ENCODE results near the gene KCNC1.
A peak's percentile ranks its signal among the peaks of the same experiment; 100 is the strongest.

KCNC1 gene

DNA sequence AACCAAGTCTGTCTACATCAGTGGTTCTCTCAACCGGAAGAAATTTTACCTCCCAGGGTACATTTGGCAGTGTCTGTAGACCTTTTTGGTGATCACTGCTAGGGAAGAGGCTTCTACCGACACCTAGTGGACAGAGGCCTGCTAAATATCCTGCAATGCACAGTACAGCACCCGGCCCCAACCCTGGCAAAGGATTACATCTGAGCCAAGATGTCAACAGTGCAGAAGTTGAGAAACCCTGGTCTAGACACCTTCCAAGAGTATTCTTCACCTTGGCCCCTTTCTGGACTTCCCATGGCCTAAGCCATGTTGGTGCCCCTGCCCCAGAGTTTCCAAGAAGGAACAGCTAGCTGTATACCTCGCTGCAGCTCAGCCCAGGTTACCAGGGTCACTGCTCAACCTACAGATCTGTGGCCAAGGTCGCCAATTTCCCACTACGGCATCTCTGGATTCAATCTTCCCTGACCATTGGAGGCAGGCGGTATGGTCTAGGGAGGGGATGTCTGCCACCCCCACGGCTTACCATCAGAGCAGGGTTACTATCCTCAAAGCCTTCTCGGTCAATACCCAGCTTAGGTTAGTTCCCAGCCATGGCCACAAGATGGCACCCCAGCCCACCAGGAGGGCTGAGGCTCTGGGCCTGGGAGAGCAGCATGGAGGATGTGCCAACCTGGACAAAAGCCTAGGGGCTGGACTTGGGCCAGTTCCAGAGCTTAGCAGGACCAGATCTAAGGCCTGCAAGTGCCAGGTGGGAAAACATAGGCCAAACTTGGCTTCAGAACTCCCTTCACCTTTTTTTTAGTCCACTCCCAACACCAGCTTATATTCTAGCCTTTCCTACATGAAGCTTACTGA lies 3.7 kb upstream of the KCNC1 start:
- no peaks in the 10 kb centered on the region for H3K9me3 ChIP-seq (ENCODE audit: control insufficient read depth, low read length)
- peaks cover 59% of the 10 kb centered on the region for H3K27me3 ChIP-seq (replicated peaks; ENCODE audit: control insufficient read depth, insufficient read depth, low read length)
- H3K9ac ChIP-seq (ENCODE audit: low read length) = no peak overlapping the region
- no peaks in the 10 kb centered on the region for H3K36me3 ChIP-seq (ENCODE audit: control insufficient read depth, insufficient read depth, low read length, severe bottlenecking)
- H3K4me3 ChIP-seq (ENCODE audit: low read length) = no peak overlapping the region
- DNase-seq (ENCODE audit: low read depth) = peak; percentile 91
- peaks cover 5% of the 10 kb centered on the region for H3K4me1 ChIP-seq (ENCODE audit: control insufficient read depth, insufficient read depth, low read length)

DNA sequence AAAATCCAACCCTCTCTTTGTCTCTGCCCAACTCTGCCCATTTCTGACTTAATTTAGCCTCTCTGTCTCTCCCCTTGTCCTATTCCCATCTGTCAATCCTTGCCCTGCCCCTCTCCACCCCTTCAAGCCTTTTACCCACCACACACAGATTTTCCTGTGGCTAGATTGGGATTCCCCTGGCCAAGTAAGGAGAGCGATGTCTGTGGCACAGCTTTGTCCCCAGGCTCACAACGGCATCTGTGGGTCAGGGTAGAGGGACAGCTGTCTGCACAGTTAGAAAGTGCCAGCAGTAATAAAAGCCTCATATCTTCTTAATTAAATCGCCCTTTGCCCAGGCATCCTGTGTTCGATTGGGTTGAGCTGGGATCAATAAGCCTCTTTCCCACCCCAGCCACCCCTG lies 1.3 kb upstream of the KCNC1 start:
- Histone ChIP-seq H3K9me3 (ENCODE audit: control insufficient read depth, low read length) (no peaks in the 10 kb centered on the region), H3K4me1 (ENCODE audit: control insufficient read depth, insufficient read depth, low read length) (peaks cover 5% of the 10 kb centered on the region), H3K9ac (ENCODE audit: low read length) (no peak overlapping the region), H3K36me3 (ENCODE audit: control insufficient read depth, insufficient read depth, low read length, severe bottlenecking) (no peaks in the 10 kb centered on the region), H3K27me3 (replicated peaks; ENCODE audit: control insufficient read depth, insufficient read depth, low read length) (peaks cover 62% of the 10 kb centered on the region), H3K4me3 (ENCODE audit: low read length) (no peak overlapping the region)
- no peak for DNase-seq (ENCODE audit: low read depth)

DNA sequence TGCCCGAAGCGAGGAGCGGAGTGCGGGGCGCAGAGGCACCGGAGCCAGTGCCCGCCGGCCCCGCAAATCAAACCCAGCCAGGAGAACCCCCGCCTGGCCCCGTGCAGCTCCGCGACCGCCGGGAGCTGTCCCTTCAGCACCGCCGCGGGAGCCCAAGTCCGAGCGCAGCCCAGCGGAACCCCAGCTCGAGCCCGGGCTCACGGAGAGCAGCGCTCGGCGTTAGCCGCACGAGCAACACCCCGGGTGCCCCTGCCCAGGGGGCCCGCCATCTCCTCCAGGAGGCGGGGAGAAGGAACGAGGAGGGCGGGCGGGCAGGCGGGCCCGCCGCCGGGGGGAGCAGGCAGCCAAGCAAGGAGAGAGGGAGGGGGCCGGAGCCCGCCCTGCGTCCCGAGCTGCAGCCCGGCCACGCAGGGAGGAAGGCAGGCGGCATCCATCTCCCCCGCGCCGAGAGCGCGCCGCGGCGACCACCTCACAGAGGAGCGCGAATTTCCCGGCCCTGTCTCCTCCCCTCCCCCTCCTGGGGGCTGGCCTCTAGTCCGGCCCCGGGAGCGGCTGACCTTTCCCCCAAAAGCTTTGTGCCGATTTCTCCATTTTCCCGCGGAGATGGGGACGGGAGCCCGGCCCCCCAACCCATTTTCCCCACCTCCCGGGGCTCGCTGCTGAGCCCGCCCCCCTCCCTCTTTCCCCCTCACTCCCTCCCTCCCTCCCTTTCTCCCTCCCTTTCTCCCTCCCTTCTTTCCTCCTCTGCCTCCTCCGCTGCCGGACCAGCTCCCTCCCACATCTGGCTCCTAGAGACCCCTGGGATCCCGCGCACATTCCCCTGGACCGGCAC lies 621 bp downstream of the KCNC1 start:
- Histone ChIP-seq H3K36me3 (ENCODE audit: control insufficient read depth, insufficient read depth, low read length, severe bottlenecking) (no peaks in the 10 kb centered on the region), H3K27me3 (replicated peaks; ENCODE audit: control insufficient read depth, insufficient read depth, low read length) (peaks cover 71% of the 10 kb centered on the region), H3K4me3 (ENCODE audit: low read length) (peak overlapping the region; percentile 61), H3K4me1 (ENCODE audit: control insufficient read depth, insufficient read depth, low read length) (peaks cover 5% of the 10 kb centered on the region), H3K9me3 (ENCODE audit: control insufficient read depth, low read length) (no peaks in the 10 kb centered on the region), H3K9ac (ENCODE audit: low read length) (no peak overlapping the region)
- peak; percentile 94 for DNase-seq (ENCODE audit: low read depth)

DNA sequence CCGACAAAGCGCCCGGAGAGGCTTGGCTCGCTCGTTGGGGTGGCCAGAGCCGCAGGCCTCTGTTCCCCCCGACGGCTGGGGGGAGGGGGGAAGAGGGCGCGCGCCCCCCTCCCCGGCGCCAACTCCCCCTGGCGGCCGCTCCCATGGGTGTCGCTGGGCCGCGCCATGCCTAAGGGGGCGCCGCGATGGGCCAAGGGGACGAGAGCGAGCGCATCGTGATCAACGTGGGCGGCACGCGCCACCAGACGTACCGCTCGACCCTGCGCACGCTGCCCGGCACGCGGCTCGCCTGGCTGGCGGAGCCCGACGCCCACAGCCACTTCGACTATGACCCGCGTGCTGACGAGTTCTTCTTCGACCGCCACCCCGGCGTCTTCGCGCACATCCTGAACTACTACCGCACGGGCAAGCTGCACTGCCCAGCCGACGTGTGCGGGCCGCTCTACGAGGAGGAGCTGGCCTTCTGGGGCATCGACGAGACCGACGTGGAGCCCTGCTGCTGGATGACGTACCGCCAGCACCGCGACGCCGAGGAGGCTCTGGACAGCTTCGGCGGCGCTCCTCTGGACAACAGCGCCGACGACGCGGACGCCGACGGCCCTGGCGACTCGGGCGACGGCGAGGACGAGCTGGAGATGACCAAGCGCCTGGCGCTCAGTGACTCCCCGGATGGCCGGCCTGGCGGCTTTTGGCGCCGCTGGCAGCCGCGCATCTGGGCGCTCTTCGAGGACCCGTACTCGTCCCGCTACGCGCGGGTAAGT lies 1.4 kb downstream of the KCNC1 start:
- Histone ChIP-seq H3K9me3 (ENCODE audit: control insufficient read depth, low read length) (no peaks in the 10 kb centered on the region), H3K27me3 (replicated peaks; ENCODE audit: control insufficient read depth, insufficient read depth, low read length) (peaks cover 75% of the 10 kb centered on the region), H3K36me3 (ENCODE audit: control insufficient read depth, insufficient read depth, low read length, severe bottlenecking) (no peaks in the 10 kb centered on the region), H3K4me3 (ENCODE audit: low read length) (no peak overlapping the region), H3K9ac (ENCODE audit: low read length) (no peak overlapping the region), H3K4me1 (ENCODE audit: control insufficient read depth, insufficient read depth, low read length) (peaks cover 5% of the 10 kb centered on the region)
- DNase-seq (ENCODE audit: low read depth) = peak; percentile 9

DNA sequence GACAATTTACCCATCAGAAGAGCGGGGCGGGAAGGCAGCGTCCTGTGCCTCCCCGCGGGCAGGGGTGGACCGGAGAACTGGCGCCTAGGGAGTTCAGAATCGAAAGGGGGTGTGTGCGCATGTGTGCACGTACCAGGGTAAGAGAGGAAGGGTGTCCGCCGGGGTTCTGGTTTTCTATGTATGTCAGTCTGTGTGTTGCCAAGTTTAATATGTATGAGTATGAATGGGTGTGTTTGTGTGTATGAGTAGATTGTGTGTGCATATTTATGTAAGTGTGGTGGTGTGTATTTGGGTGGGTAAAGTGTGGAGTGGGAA lies 2.0 kb downstream of the KCNC1 start:
- peaks cover 5% of the 10 kb centered on the region for H3K4me1 ChIP-seq (ENCODE audit: control insufficient read depth, insufficient read depth, low read length)
- H3K36me3 ChIP-seq (ENCODE audit: control insufficient read depth, insufficient read depth, low read length, severe bottlenecking) = no peaks in the 10 kb centered on the region
- no peak for DNase-seq (ENCODE audit: low read depth)
- H3K27me3 ChIP-seq (replicated peaks; ENCODE audit: control insufficient read depth, insufficient read depth, low read length) = peaks cover 78% of the 10 kb centered on the region
- H3K4me3 ChIP-seq (ENCODE audit: low read length) = no peak overlapping the region
- no peak overlapping the region for H3K9ac ChIP-seq (ENCODE audit: low read length)
- no peaks in the 10 kb centered on the region for H3K9me3 ChIP-seq (ENCODE audit: control insufficient read depth, low read length)

DNA sequence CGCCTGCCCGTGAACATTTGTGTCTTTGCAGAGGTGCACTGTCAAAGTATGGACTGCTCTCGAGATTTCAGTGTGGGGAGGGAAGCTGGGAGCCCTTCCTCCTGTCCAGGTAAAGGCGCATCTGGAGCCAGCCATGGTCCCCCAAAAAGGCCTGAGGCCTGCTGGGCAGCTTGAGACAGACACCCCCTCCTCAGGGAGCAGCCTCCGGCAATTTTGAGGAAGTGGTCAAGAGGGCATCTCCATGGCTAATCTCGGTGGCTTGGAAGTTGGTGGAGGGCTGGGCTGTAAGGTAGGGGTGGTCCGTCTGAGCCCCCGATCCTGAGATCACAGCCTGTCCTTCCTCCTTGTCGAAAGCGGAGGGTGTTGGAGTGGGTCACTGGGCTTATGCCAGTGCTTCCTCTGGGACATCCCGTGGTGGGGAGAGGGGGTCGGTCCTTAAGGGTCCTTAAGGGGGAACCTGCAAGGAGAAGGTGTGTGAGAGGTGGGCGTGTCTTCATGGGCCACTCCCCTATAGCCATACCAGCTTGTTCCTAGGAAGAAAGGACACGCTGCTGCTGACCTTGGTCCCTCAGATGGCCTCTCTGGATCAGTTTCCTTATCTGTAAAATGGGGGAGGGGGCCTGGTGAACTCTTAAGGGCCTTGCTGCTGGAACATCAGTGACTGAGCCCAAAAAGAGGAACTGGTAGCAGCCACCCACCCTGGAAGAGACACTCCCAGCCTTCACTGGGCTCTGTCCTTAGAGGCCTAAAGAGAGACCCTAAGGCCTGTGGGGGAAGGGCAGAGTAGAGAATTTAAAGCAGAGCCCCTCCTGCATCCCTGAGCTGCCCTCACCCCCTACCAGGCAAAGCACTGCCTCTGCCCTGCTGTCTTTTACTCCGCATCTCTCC lies 2.6 kb downstream of the KCNC1 start:
- H3K27me3 ChIP-seq (replicated peaks; ENCODE audit: control insufficient read depth, insufficient read depth, low read length) = peaks cover 78% of the 10 kb centered on the region
- H3K4me3 ChIP-seq (ENCODE audit: low read length) = no peak overlapping the region
- H3K36me3 ChIP-seq (ENCODE audit: control insufficient read depth, insufficient read depth, low read length, severe bottlenecking) = no peaks in the 10 kb centered on the region
- no peaks in the 10 kb centered on the region for H3K9me3 ChIP-seq (ENCODE audit: control insufficient read depth, low read length)
- peaks cover 5% of the 10 kb centered on the region for H3K4me1 ChIP-seq (ENCODE audit: control insufficient read depth, insufficient read depth, low read length)
- H3K9ac ChIP-seq (ENCODE audit: low read length) = no peak overlapping the region
- DNase-seq (ENCODE audit: low read depth) = no peak

DNA sequence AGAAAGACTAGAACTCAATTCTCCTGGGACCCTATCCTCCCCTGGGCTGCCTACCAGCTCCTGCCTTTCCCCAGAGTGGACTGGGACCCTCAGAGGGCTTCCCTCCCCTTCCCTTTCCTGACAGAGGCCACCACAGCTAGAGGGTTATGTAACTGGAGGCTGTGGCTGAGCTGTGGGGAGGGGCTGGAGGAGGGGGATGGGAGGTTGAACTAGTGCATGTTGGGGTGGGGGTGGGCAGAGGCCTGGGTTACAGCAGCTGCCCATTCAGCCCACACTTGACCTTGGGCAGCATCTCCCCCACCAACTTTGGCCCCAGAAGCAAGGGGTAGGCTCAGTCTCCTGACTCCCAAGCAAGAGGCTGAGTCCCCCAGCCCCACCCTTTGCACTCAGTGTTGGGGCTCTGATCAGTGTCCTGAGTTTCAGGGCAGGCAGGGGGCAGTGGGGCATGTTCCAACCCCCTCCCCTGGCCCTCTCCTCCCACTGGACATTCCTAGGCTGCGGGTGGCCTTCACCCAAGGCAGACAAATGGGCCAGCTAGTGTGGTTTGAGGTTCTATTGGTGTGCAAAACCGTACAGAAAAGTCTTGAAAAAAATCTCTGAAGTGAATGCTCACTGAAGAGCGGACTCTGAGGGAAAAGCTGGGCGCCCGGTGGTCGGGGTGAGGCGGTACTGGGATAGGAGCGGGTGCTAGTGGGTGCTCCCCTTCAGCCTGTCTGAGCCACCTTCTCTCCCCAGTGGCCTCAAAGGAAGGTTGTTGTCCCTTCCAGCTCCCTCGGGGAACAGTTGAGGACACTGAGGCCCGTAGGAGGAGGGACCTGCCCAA lies 3.8 kb downstream of the KCNC1 start:
- Histone ChIP-seq H3K27me3 (replicated peaks; ENCODE audit: control insufficient read depth, insufficient read depth, low read length) (peaks cover 66% of the 10 kb centered on the region), H3K9me3 (ENCODE audit: control insufficient read depth, low read length) (no peaks in the 10 kb centered on the region)

DNA sequence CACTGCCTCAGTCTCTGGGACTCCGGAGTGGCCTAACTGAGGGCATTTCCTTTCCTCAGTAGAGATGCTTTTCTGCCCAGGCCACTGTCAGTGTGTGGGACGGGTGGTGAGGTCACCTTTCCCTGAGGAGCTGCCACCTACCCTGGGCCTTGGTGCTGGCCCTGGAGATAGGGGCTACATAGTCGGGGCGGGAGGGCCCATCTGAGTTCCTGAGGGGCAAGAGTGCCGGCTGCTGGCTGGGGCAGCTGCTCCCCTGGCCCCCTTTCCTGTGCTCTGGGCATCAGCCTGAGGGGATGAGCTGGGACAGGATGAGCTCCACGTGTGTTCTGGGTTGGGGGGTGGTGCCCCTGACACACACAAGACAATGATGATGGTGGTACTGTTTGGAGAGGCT lies 5.4 kb downstream of the KCNC1 start:
- no peak overlapping the region for H3K9ac ChIP-seq (ENCODE audit: low read length)
- DNase-seq (ENCODE audit: low read depth) = no peak
- H3K36me3 ChIP-seq (ENCODE audit: control insufficient read depth, insufficient read depth, low read length, severe bottlenecking) = no peaks in the 10 kb centered on the region
- H3K4me3 ChIP-seq (ENCODE audit: low read length) = no peak overlapping the region
- no peaks in the 10 kb centered on the region for H3K9me3 ChIP-seq (ENCODE audit: control insufficient read depth, low read length)
- H3K4me1 ChIP-seq (ENCODE audit: control insufficient read depth, insufficient read depth, low read length) = no peaks in the 10 kb centered on the region
- H3K27me3 ChIP-seq (replicated peaks; ENCODE audit: control insufficient read depth, insufficient read depth, low read length) = peaks cover 58% of the 10 kb centered on the region

More for the DNA sequence above, 3.8 kb downstream of the KCNC1 start:
- H3K9ac ChIP-seq (ENCODE audit: low read length) = no peak overlapping the region
- DNase-seq (ENCODE audit: low read depth) = no peak
- H3K36me3 ChIP-seq (ENCODE audit: control insufficient read depth, insufficient read depth, low read length, severe bottlenecking) = no peaks in the 10 kb centered on the region
- peaks cover 5% of the 10 kb centered on the region for H3K4me1 ChIP-seq (ENCODE audit: control insufficient read depth, insufficient read depth, low read length)
- H3K4me3 ChIP-seq (ENCODE audit: low read length) = no peak overlapping the region

DNA sequence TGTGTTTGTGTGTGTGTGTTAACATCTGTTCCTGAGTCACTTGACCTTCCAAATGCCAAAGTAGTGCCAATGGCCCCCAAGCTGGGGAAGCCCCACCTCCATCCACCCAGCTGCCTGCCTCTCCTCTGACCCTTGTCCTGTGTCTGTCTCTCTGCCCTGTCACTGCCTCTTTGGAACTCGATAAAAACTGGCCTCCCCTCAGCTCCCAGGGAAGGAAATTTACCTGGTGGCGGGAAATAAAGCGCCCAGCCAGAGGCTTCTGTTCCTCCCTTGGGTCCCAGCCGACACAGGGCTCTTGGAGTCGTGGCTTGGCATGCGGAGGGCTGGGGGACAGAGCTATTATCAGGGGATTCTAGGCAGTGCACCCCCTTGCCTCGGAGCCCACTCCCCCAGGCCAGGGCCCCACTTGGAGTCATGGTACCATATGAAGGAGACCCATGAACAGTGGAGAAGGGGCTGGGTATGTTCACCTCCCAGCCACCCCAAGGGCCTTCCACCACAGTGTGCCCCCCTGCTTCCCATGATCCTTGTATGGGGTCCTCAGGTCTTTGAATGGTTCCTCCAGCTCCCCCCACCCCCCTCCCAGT lies 6.2 kb downstream of the KCNC1 start:
- no peaks in the 10 kb centered on the region for H3K4me1 ChIP-seq (ENCODE audit: control insufficient read depth, insufficient read depth, low read length)
- H3K9me3 ChIP-seq (ENCODE audit: control insufficient read depth, low read length) = no peaks in the 10 kb centered on the region
- no peak for DNase-seq (ENCODE audit: low read depth)
- no peaks in the 10 kb centered on the region for H3K36me3 ChIP-seq (ENCODE audit: control insufficient read depth, insufficient read depth, low read length, severe bottlenecking)
- H3K9ac ChIP-seq (ENCODE audit: low read length) = no peak overlapping the region
- H3K27me3 ChIP-seq (replicated peaks; ENCODE audit: control insufficient read depth, insufficient read depth, low read length) = peaks cover 57% of the 10 kb centered on the region
- H3K4me3 ChIP-seq (ENCODE audit: low read length) = no peak overlapping the region

DNA sequence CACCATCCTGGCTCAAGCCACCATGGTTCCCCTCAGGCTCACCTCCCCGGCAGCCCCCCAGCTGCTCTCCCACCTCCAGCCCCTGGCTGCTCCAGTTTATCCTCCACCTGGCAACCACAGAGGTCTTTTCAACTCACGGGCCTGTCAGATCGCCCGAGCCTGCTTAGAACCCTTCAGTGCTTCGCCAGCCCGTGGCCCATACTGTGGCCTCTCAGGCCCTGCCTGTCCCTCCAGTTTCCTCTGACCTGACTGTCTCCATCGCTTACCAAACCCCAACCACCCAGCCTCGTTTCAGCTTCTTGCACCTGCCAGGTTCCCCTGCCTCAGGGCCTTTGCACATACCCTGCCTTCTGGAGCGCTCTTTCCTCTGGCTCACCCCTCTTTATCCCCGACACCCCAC lies 6.9 kb downstream of the KCNC1 start:
- H3K4me3 ChIP-seq (ENCODE audit: low read length) = no peak overlapping the region
- no peaks in the 10 kb centered on the region for H3K4me1 ChIP-seq (ENCODE audit: control insufficient read depth, insufficient read depth, low read length)
- H3K9me3 ChIP-seq (ENCODE audit: control insufficient read depth, low read length) = no peaks in the 10 kb centered on the region
- no peaks in the 10 kb centered on the region for H3K36me3 ChIP-seq (ENCODE audit: control insufficient read depth, insufficient read depth, low read length, severe bottlenecking)
- peaks cover 50% of the 10 kb centered on the region for H3K27me3 ChIP-seq (replicated peaks; ENCODE audit: control insufficient read depth, insufficient read depth, low read length)
- no peak for DNase-seq (ENCODE audit: low read depth)
- no peak overlapping the region for H3K9ac ChIP-seq (ENCODE audit: low read length)
